SU-DHL-6 (cell line): ENCODE data around the gene TIMP2.

ENCODE experiments used
- CTCF ChIP-seq: fragments of 200-600 bp; sonication (generic); IDR thresholded peaks from one replicate; pipeline ENCODE4 v1.5.1; 2017; ENCODE audit warnings: antibody characterized with exemption, mild to moderate bottlenecking, low read length, moderate library complexity; ENCODE audit not compliant: insufficient read depth, poor library complexity, severe bottlenecking
- EZH2phosphoT487 ChIP-seq: fragments of 200-600 bp; sonication (generic), shearing (Covaris generic); conservative IDR thresholded peaks from 2 replicates; pipeline ENCODE4 v1.6.1; 2018; ENCODE audit warnings: mild to moderate bottlenecking, antibody characterized with exemption, low read length, moderate library complexity, mixed read lengths

GRCh38 chr17:78889531-78889930 lies 35.7 kb downstream of the TIMP2 start:
- TF ChIP-seq CTCF, result no peak
- TF ChIP-seq EZH2phosphoT487, result no peak
